Activated CD4-positive, CD25-positive, alpha-beta regulatory T cell treated with anti-CD3 and anti-CD28 coated beads, Interleukin-2, amount 50 U/mL, for 16 hours (primary cell): ENCODE measurements around the gene UBE2E3.
"Not testable (repeated sequence)": the region's sequence is repeated elsewhere in the genome, so short reads cannot be mapped to it uniquely, and the experiment has no call there.

ENCODE experiments used
- DNase-seq: peaks from one replicate; pipeline ENCODE4 v3.0.0-alpha.2; 2020; ENCODE audit warnings: low read depth, low spot score

Gene UBE2E3

DNA sequence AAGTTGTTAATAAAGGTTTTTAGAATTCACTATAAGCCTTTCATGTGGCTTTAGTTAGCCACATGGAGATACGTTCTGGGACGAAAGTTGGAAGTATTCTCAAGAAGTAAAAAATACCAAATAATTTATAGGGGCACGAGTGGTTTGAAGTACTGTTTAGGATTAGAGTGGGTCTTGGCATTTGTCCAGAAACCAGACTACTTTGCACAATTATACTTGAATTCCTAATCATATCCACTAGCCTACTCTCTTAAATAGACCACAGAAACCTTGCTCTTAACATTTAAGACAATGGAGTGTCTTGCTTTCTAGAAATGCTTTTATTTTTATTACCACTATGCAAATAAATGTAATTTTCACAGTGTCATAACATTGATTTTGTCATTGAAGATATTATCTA, 44.6 kb downstream of the UBE2E3 start:
- DNase-seq = no peak

- DNase-seq = no peak
These were observed 56.0 kb downstream of the UBE2E3 start for GRCh38 chr2:181036445-181036844.

DNA sequence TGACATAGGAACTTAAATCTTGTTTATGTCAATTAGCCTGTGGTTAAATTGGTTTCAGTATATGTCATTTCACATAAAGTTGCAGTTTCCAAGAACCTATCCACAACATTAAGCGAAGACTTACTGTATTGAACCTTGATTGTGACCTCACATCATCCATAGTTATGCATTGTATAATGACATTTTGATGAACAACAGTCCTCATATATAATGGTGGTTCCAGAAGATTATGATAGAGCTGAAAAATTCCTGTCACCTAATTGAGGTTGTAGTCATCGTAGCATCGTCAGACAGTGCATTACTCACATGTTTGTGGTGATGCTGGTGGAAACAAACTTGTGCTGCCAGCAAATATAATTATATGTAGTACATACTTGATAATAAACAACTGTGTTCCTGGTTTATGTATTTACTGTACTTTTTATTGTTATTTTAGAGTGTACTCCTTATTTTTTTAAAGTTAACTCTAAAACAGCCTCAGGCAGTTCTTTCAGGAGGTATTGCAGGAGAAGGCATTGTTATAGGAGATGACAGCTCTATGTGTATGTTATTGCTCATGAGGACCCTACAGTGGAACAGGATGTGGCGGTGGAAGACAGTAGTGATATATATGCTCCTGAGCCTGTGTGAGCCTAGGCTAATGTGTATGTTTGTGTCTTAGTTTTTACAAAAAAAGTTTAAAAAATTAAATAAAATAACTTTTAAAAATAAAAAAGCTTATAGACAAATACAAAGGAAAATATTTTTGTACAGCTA, 56.6 kb downstream of the UBE2E3 start:
- no peak for DNase-seq

GRCh38 chr2:181037922-181038321, 57.5 kb downstream of the UBE2E3 start:
- no peak for DNase-seq

DNA sequence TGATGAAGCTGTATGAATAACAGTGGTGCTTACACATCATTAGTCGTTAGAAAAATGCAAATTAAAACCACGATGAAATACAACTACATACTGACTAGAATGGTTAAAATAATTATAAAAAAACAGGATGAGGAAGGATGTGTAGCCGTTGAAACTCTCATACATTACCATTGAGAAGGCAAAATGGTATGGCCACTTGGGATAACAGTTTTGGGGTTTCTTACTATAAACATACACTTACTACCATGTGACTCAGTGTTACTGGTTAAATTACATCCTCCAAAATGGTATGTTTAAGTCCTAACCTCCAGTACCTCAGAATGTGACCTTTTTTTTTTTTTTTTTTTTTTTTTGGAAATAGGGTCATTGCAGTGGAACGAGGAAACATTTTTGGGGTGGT, 58.4 kb downstream of the UBE2E3 start:
- DNase-seq = no peak

- not testable (repeated sequence) for DNase-seq
These were observed 60.4 kb downstream of the UBE2E3 start for GRCh38 chr2:181040839-181041238.

DNA sequence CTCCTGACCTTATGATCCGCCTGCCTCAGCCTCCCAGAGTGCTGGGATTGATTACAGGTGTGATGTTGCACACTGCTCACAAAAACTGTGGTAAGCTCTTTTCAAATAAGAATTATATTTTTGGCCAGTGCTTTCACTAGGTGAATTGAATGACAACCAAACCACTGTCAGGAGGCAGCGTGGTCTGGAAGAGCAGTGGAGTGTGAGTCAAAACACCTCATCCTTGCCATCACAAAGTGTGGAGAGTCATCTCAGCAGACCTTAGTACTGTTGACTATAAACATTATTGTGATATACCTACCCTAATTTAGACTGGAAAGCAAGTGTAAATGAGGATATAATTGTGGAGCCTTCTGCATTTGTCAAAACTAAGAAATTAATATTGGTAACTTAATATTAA, 61.3 kb downstream of the UBE2E3 start:
- DNase-seq = no peak

DNA sequence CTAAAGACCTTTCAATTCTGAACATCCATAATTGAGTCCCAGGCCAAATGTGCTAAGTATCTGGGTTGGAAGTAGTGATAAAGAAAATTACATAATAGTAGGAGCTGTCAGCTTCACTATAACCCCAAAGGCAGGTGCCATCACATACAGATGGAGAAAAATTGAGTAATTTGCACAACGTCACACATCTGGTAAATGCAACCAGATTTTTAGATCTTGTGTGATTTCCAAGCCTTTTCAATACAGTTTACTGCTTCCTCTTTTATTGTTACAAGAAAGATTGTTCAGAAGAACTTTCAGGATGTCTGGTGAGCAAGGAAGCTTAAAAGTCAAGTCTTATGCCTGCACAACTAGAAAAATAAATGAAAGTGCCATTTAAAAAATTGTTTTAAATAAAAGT, 62.3 kb downstream of the UBE2E3 start:
- DNase-seq = no peak

DNA sequence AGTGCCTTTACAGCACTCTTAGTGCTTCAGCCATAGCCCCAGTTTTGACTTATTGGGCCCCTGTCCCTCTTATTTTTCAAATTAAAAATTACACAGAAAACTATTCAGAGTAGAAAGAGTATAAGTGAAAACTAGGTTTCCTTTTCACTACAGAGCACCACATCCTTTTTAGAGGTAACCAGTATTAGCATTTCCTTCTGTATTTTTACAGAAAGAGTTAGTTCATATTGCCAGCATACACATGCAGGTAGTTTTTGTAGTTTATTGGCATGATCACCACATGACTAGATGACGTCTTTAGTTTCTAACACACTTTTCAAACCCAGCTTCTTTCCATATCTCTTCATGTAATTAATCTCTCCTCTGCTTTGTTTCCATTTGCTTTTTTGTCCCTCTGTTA, 66.4 kb downstream of the UBE2E3 start:
- DNase-seq = no peak

DNA sequence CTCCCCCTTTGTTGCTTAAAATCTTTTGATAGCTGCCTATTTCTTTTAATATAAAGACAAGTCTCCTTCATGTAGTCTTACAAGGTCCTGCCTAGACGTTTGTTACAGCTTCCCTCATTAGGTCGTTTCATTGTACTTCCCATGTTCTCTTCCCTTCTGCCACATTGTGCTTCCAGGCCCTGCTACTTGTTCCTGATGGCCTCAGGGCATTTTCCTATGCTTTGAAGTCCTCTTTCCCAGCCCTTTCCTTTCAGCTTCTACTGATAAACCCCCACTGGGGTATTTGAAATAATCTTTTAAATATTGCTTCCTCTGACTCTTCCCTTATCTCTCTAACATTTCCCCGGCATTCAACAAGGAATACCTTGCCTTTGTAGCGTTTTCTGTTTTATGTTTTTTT, 67.4 kb downstream of the UBE2E3 start:
- DNase-seq = no peak

- no peak for DNase-seq
These were observed 71.6 kb downstream of the UBE2E3 start for GRCh38 chr2:181051861-181052522.

GRCh38 chr2:181052523-181052891, 72.1 kb downstream of the UBE2E3 start:
- no peak for DNase-seq

DNA sequence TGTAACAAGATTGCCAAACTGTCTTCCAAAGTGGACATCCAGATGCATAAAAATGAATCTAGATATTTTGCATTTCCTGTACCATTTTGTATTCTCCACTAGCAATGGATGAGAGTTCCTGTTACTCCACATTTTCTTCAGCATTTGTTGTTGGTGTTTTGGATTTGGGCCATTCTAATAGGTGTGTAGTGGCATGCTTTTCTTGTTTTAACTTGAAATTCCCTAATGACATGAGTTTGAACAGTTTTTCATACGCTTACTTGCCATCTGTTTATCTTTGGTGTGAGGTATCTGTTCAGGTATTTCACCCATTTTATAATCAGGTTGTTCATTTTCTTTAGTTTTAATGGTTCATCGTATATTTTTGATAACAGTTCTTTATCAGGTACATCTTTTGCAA, 73.9 kb downstream of the UBE2E3 start:
- no peak for DNase-seq

DNA sequence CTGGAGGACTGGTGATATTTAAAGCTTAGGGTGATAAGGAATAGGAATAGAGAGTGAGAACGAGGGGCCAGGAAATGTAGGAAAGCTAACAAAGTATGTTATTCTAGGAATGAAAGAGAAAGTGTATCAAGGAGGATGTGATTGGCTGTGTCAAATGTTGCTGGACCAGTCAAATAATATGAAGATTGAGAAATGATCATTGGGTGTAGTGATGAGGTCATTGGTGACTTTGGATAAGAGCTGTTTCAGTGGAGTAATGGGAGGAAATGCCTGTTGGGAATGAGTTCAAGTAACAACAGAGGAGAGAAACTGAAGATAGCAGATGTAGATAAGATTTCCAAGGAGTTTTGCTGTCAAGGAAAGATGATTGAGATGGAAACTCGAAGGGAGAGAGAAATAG, 74.4 kb downstream of the UBE2E3 start:
- no peak for DNase-seq

GRCh38 chr2:181058378-181059269, 78.2 kb downstream of the UBE2E3 start:
- no peak for DNase-seq

DNA sequence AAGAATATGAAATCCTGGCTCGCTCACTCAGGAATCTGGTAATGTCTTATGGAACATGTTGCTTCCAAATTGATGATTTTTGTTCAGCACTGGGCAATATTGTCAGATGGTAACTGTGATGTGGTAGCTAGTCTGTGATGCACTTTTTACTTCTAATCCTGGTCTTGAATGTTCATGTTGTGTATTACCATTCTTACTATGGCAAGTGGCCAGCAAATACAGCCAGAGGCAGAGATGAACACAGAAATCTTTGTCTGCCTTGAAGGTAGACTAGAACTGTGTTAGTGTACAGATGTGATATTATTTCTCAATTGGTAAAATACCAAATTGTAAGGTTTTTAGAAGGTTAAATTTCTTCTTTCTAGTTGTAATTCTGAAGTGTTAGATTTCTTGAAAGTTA, 83.3 kb downstream of the UBE2E3 start:
- no peak for DNase-seq

GRCh38 chr2:181065458-181065857, 85.1 kb downstream of the UBE2E3 start:
- no peak for DNase-seq

- no peak for DNase-seq
These were observed 85.9 kb downstream of the UBE2E3 start for GRCh38 chr2:181066333-181066732.

DNA sequence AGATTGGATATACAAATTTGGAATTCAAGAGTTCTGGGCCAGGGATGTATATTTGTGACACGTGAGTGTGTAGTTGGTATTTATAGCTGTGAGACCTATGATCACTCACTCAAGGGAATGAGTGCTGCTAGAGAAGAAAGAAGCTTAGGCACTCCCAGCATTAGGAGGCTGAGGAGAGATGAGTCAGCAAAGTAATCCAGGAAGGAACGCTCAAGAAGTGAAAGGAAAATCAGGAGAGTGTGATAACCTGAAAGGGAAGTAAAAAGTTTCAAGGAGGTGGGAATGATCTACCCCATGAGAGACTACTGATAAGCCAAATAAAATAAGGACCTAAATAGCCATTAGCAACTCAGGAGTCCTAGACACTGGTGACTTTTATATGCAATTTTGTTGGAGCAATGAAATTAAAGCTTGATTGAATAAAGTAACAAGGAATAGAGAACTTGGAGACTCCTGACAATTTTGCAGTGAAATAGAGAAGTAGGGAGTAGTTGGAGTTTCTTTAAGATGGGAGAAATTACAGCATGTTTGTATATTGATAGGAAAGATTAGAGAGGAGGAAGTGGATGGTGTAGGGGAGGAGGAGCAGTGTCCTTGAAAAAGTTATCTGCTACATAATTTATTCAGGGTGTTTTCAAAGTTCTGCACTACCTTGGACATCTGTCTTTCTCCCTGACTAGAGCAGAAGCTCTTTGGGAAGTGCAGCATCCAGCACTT, 89.9 kb downstream of the UBE2E3 start:
- no peak for DNase-seq

- DNase-seq = no peak
These were observed 90.4 kb downstream of the UBE2E3 start for GRCh38 chr2:181070836-181071200.

- DNase-seq = no peak
These were observed 92.3 kb downstream of the UBE2E3 start for GRCh38 chr2:181072486-181073235.
